ENCODE results near the gene PARL.
"Not testable (repeated sequence)": the region's sequence is repeated elsewhere in the genome, so short reads cannot be mapped to it uniquely, and the experiment has no call there.

PARL gene

GRCh38 chr3:183904833-183905780, 20.4 kb upstream of the PARL start:
- DNase-seq (ENCODE audit: low spot score), result no peak

GRCh38 chr3:183898028-183898431, 13.3 kb upstream of the PARL start:
- DNase-seq (ENCODE audit: low spot score), result no peak

GRCh38 chr3:183897606-183898005, 12.9 kb upstream of the PARL start:
- DNase-seq (ENCODE audit: low spot score), result no peak

- DNase-seq (ENCODE audit: low spot score), result no peak
Observed at GRCh38 chr3:183896610-183897009, 11.9 kb upstream of the PARL start.

- DNase-seq (ENCODE audit: low spot score), result no peak
Observed at GRCh38 chr3:183896184-183896583, 11.5 kb upstream of the PARL start.

- DNase-seq (ENCODE audit: low spot score), result no peak
Observed at GRCh38 chr3:183895774-183896173, 11.1 kb upstream of the PARL start.

- peak; percentile 91 for DNase-seq (ENCODE audit: low spot score)
Observed at GRCh38 chr3:183895296-183895695, 10.6 kb upstream of the PARL start.

- no peak for DNase-seq (ENCODE audit: low spot score)
Observed at GRCh38 chr3:183892610-183893214, 8.0 kb upstream of the PARL start.

- no peak for DNase-seq (ENCODE audit: low spot score)
Observed at GRCh38 chr3:183885766-183886165, 1.1 kb upstream of the PARL start.

GRCh38 chr3:183884097-183884426, 618 bp downstream of the PARL start:
- DNase-seq (ENCODE audit: low spot score), result no peak

GRCh38 chr3:183883291-183884096, 1.2 kb downstream of the PARL start:
- DNase-seq (ENCODE audit: low spot score), result no peak

GRCh38 chr3:183880121-183880520, 4.6 kb downstream of the PARL start:
- DNase-seq (ENCODE audit: low spot score), result no peak

- no peak for DNase-seq (ENCODE audit: low spot score)
Observed at GRCh38 chr3:183879243-183879642, 5.4 kb downstream of the PARL start.

GRCh38 chr3:183878071-183878470, 6.6 kb downstream of the PARL start:
- no peak for DNase-seq (ENCODE audit: low spot score)

- DNase-seq (ENCODE audit: low spot score), result not testable (repeated sequence)
Observed at GRCh38 chr3:183877227-183877626, 7.5 kb downstream of the PARL start.

- no peak for DNase-seq (ENCODE audit: low spot score)
Observed at GRCh38 chr3:183875411-183875810, 9.3 kb downstream of the PARL start.

GRCh38 chr3:183873914-183874313, 10.8 kb downstream of the PARL start:
- DNase-seq (ENCODE audit: low spot score), result no peak

GRCh38 chr3:183871541-183871940, 13.1 kb downstream of the PARL start:
- DNase-seq (ENCODE audit: low spot score), result no peak

GRCh38 chr3:183870563-183870962, 14.1 kb downstream of the PARL start:
- DNase-seq (ENCODE audit: low spot score), result no peak

- DNase-seq (ENCODE audit: low spot score), result no peak
Observed at GRCh38 chr3:183868796-183869195, 15.9 kb downstream of the PARL start.

GRCh38 chr3:183862610-183863009, 22.1 kb downstream of the PARL start:
- DNase-seq (ENCODE audit: low spot score), result no peak

GRCh38 chr3:183857863-183858262, 26.8 kb downstream of the PARL start:
- DNase-seq (ENCODE audit: low spot score), result no peak
